ENCODE measurements around the gene TSPAN12. TPM values are rescaled to one million over a fixed set of nuclear protein-coding genes. Genes with fewer than 3 reads are reported as not detected.

Gene TSPAN12
- total and polyA plus RNA-seq, 2 of the 4 experiments (the other 2 are of a cell fraction) = 0.36 to 0.72 TPM

GRCh38 chr7:120813546-120814252 is 44.2 kb downstream of the TSPAN12 start:
- H3K18ac ChIP-seq (ENCODE audit: low read depth, low read length) = no peak overlapping the region
- dilution Hi-C loops (cut with HindIII; ENCODE audit: low sequenced_read_pairs, unreplicated experiment) (no loop called here), in situ Hi-C loops (cut with MboI; ENCODE audit: low sequenced_read_pairs) (no loop called here), intact Hi-C loops (cut with micrococcal nuclease) (no loop called here)
- no peaks in the 10 kb centered on the region for H3K79me1 ChIP-seq (ENCODE audit: low read depth in 1 of 2, low read length in 2 of 2)
- H2AK5ac ChIP-seq (ENCODE audit: low read depth, low read length) = no peak overlapping the region
- 100% methylated on average over 1 of the region's 4 CpGs; no CpG with 5 or more reads in 1 of the 2 experiments for WGBS, 2 experiments (ENCODE audit: extremely low coverage in 2 of 2, insufficient read length in 1 of 2)
- no peaks in the 10 kb centered on the region for H3K9me1 ChIP-seq (ENCODE audit: insufficient read depth, low read length)
- H3K36me3 ChIP-seq (ENCODE audit: control insufficient read depth, insufficient read depth, low read length) = peaks cover 8% of the 10 kb centered on the region
- ChIA-PET POLR2A (ENCODE audit: unreplicated experiment) (no interaction called here), CTCF (no interaction called here)
- no peak overlapping the region for H2BK5ac ChIP-seq (ENCODE audit: low read depth, low read length, poor library complexity, severe bottlenecking)
- H3K27me3 ChIP-seq (ENCODE audit: control insufficient read depth, insufficient read depth, low read length) = no peaks in the 10 kb centered on the region
- no peak overlapping the region for H3K4me3 ChIP-seq (ENCODE audit: insufficient read depth, low read depth, low read length)
- H3K4ac ChIP-seq (ENCODE audit: low read depth, low read length) = no peak overlapping the region
- H2AFZ ChIP-seq (replicated peaks; ENCODE audit: low read length, poor library complexity) = no peak overlapping the region
- BruUV-seq (replicated peaks) = no TSS peak
- H2AK9ac ChIP-seq (replicated peaks; ENCODE audit: low read depth, low read length, poor library complexity) = no peak overlapping the region
- H4K8ac ChIP-seq (ENCODE audit: low read depth in 2 of 2, low read length in 2 of 2) = no peak overlapping the region
- H4K5ac ChIP-seq (ENCODE audit: low read depth, low read length) = no peak overlapping the region
- DNase-seq = no peak
- no peak overlapping the region for H2BK20ac ChIP-seq (ENCODE audit: low read depth, low read length)
- no peaks in the 10 kb centered on the region for H3K9me3 ChIP-seq (ENCODE audit: control insufficient read depth, insufficient read depth, low read length)
- no peak overlapping the region for H2BK15ac ChIP-seq (ENCODE audit: low read depth, low read length)
- TF ChIP-seq RAD21 (IDR thresholded peaks at IDR 0.05; ENCODE audit: low read length) (no peak), POLR2A (IDR thresholded peaks at IDR 0.05; ENCODE audit: low read depth, low read length) (no peak), RCOR1 (IDR thresholded peaks at IDR 0.05; ENCODE audit: insufficient replicate concordance, low read length) (no peak), RFX5 (IDR thresholded peaks at IDR 0.05; ENCODE audit: low read depth, low read length) (no peak), USF2 (IDR thresholded peaks at IDR 0.05; ENCODE audit: low read depth, low read length) (no peak), ELK1 (IDR thresholded peaks at IDR 0.05; ENCODE audit: borderline replicate concordance, low read depth, low read length) (no peak), MXI1 (IDR thresholded peaks at IDR 0.05; ENCODE audit: borderline replicate concordance, low read depth, low read length) (no peak), CEBPB (IDR thresholded peaks at IDR 0.05; ENCODE audit: low read depth, low read length) (no peak), FOS (IDR thresholded peaks at IDR 0.05; ENCODE audit: low read depth, low read length) (no peak), SMC3 (IDR thresholded peaks at IDR 0.05; ENCODE audit: low read depth, low read length) (no peak)
- H3K14ac ChIP-seq (replicated peaks; ENCODE audit: low read depth, low read length) = no peak overlapping the region
- no peak for ATAC-seq (ENCODE audit: low read depth)
- no peak overlapping the region for H2BK120ac ChIP-seq (ENCODE audit: low read depth, low read length)
- H4K20me1 ChIP-seq (ENCODE audit: insufficient read depth, low read length) = no peaks in the 10 kb centered on the region
- H3K56ac ChIP-seq (ENCODE audit: extremely low read depth, insufficient read depth, low read length) = no peak overlapping the region
- H3K27ac ChIP-seq (ENCODE audit: insufficient read depth, low read length) = no peak overlapping the region
- no peak overlapping the region for H3K9ac ChIP-seq (ENCODE audit: low read depth, low read length)
- no peak overlapping the region for H3K4me2 ChIP-seq (ENCODE audit: low read depth, low read length)
- no peak overlapping the region for H4K91ac ChIP-seq (ENCODE audit: insufficient read depth, low read depth, low read length)
- no peaks in the 10 kb centered on the region for H3K4me1 ChIP-seq (ENCODE audit: control insufficient read depth, insufficient read depth, low read length)
- no peak overlapping the region for H3K23ac ChIP-seq (ENCODE audit: low read depth, low read length)
